ENCODE measurements around the gene CEP104. TPM values are rescaled to one million over a fixed set of nuclear protein-coding genes. Genes with fewer than 3 reads are reported as not detected.

CEP104 gene
- total RNA-seq, 1 donor from 2014 or later, result 31.0 TPM

Small RNAs within 50 kb of the gene (small RNA-seq; reads per million reads assigned to genes)
- gene RN7SL574P (ENCODE audit: low replicate concordance), result not detected

Other genes starting within 250 kb of the CEP104 start
- 4.4 TPM for gene MEGF6, start 245.7 kb downstream of the CEP104 start, total RNA-seq
- 17.7 TPM for gene TPRG1L, start 232.2 kb downstream of the CEP104 start, total RNA-seq
- 14.0 TPM for gene WRAP73, start 207.1 kb downstream of the CEP104 start, total RNA-seq
- gene TP73, start 204.7 kb downstream of the CEP104 start, total RNA-seq, result 0.25 TPM
- gene CCDC27, start 104.8 kb downstream of the CEP104 start, total RNA-seq, result not detected
- not detected for gene SMIM1, start 84.5 kb downstream of the CEP104 start, total RNA-seq
- gene LRRC47, start 60.7 kb downstream of the CEP104 start, total RNA-seq, result 27.8 TPM
- gene DFFB, start 265 bp upstream of the CEP104 start, total RNA-seq, result 10.3 TPM
- gene C1orf174, start 43.1 kb upstream of the CEP104 start, total RNA-seq, result 11.3 TPM

Data from temporal lobe (tissue), 2 donors.